Hepatocyte (in vitro differentiated cells): ENCODE results near the gene THEM5. TPM values are rescaled to one million over a fixed set of nuclear protein-coding genes. Genes with fewer than 3 reads are reported as not detected.

Source experiments
- DNase-seq: peaks from one replicate; pipeline ENCODE4 v3.0.0-alpha.2; 2016; ENCODE audit warnings: low spot score
- H2AFZ ChIP-seq: fragments of 200-600 bp; sonication (generic); 2 replicates; pipeline ENCODE4 v1.6.0; 2016; ENCODE audit warnings: antibody characterized with exemption, mild to moderate bottlenecking
- H3K27ac ChIP-seq: fragments of 200-600 bp; sonication (generic); 2 replicates; pipeline ENCODE4 v1.5.1; 2016; ENCODE audit warnings: mild to moderate bottlenecking
- H3K27me3 ChIP-seq: fragments of 200-600 bp; sonication (generic); 2 replicates; pipeline ENCODE4 v1.6.1; 2016
- H3K36me3 ChIP-seq: fragments of 200-600 bp; sonication (generic); replicated peaks from 2 replicates; pipeline ENCODE4 v1.5.1; 2016; ENCODE audit warnings: low read depth; ENCODE audit not compliant: insufficient read depth
- H3K4me1 ChIP-seq: fragments of 200-600 bp; sonication (generic); 2 replicates; pipeline ENCODE4 v1.5.1; 2016; ENCODE audit warnings: mild to moderate bottlenecking, moderate library complexity; ENCODE audit not compliant: insufficient read depth
- H3K4me2 ChIP-seq: fragments of 200-600 bp; sonication (generic); 2 replicates; pipeline ENCODE4 v1.6.0; 2016
- H3K4me3 ChIP-seq: fragments of 200-600 bp; sonication (generic); 2 replicates; pipeline ENCODE4 v1.5.1; 2016; ENCODE audit warnings: mild to moderate bottlenecking
- H3K79me2 ChIP-seq: fragments of 200-600 bp; sonication (generic); 2 replicates; pipeline ENCODE4 v1.6.0; 2017; ENCODE audit warnings: mild to moderate bottlenecking
- H3K9me2 ChIP-seq: fragments of 200-600 bp; sonication (generic); replicated peaks from 2 replicates; pipeline ENCODE4 v1.6.0; 2017; ENCODE audit warnings: mild to moderate bottlenecking; ENCODE audit not compliant: insufficient read depth
- H3K9me3 ChIP-seq: fragments of 200-600 bp; sonication (generic); 2 replicates; pipeline ENCODE4 v1.5.1; 2016; ENCODE audit warnings: low read depth, mild to moderate bottlenecking
- H4K20me1 ChIP-seq: fragments of 200-600 bp; sonication (generic); 2 replicates; pipeline ENCODE4 v1.6.0; 2016; ENCODE audit warnings: mild to moderate bottlenecking; ENCODE audit not compliant: insufficient read depth, poor library complexity, severe bottlenecking
- CTCF ChIP-seq: fragments of 200-600 bp; sonication (generic); IDR thresholded peaks from 2 replicates; pipeline ENCODE4 v1.5.1; 2016; ENCODE audit warnings: antibody characterized with exemption, mild to moderate bottlenecking; ENCODE audit not compliant: poor library complexity
- EZH2 ChIP-seq: fragments of 200-600 bp; sonication (generic); IDR thresholded peaks from 2 replicates; pipeline ENCODE4 v1.6.1; 2016; ENCODE audit warnings: antibody characterized with exemption, mild to moderate bottlenecking, borderline replicate concordance
- EZH2phosphoT487 ChIP-seq: fragments of 200-600 bp; sonication (generic); IDR thresholded peaks from one replicate; pipeline ENCODE4 v1.6.1; 2018; ENCODE audit warnings: antibody characterized with exemption, mild to moderate bottlenecking, low read depth, moderate library complexity; ENCODE audit not compliant: unreplicated experiment, severe bottlenecking
- WGBS: methylation state at CpG from one replicate; pipeline ENCODE4 v1.1.6; 2016; ENCODE audit warnings: low lambda C conversion rate; ENCODE audit errors: missing lambda C conversion rate; 5-methylcytosine and 5-hydroxymethylcytosine counted together
- polyA plus RNA-seq: library from polyadenylated mRNA; unstranded; fragments of >200 nt; fragmentation: Nextera tagmentation; extraction: Ambion mirVana; gene quantifications from 2 replicates; pipeline ENCODE4 v1.2.1, GENCODE V29; 2016
- total RNA-seq: library from RNA; depleted of rRNA; stranded (reverse); fragments of >200 nt; gene quantifications from 2 replicates; pipeline ENCODE4 v1.2.3, GENCODE V29; 2014

Gene THEM5
- total and polyA plus RNA-seq, 2 experiments from 2014 or later: 0.21 TPM; not detected in 1

- Histone ChIP-seq H3K4me3 (no peak overlapping the region), H3K36me3 (no peaks in the 10 kb centered on the region), H3K9me3 (no peaks in the 10 kb centered on the region), H3K4me1 (peaks cover 13% of the 10 kb centered on the region), H2AFZ (no peak overlapping the region), H3K27ac (no peak overlapping the region), H3K9me2 (no peaks in the 10 kb centered on the region), H3K4me2 (peak overlapping the region; percentile 91), H3K79me2 (no peaks in the 10 kb centered on the region), H3K27me3 (peaks cover 27% of the 10 kb centered on the region), H4K20me1 (no peaks in the 10 kb centered on the region)
- WGBS: 11% methylated on average over 26 of the region's 26 CpGs
- no peak for DNase-seq
- no peak for TF ChIP-seq CTCF
- TF ChIP-seq EZH2: peak; percentile 2
- TF ChIP-seq EZH2phosphoT487: no peak
Measured at GRCh38 chr1:151837884-151838221, 15.7 kb downstream of the THEM5 start.

- Histone ChIP-seq H3K27me3 (peaks cover 27% of the 10 kb centered on the region), H3K4me3 (no peak overlapping the region), H4K20me1 (no peaks in the 10 kb centered on the region), H3K9me2 (no peaks in the 10 kb centered on the region), H3K79me2 (no peaks in the 10 kb centered on the region), H3K9me3 (no peaks in the 10 kb centered on the region), H2AFZ (no peak overlapping the region), H3K27ac (no peak overlapping the region), H3K36me3 (no peaks in the 10 kb centered on the region), H3K4me1 (peaks cover 13% of the 10 kb centered on the region), H3K4me2 (no peak overlapping the region)
- 73% methylated on average over 3 of the region's 3 CpGs for WGBS
- no peak for DNase-seq
- no peak for TF ChIP-seq EZH2phosphoT487
- peak; percentile 16 for TF ChIP-seq EZH2
- no peak for TF ChIP-seq CTCF
Measured at GRCh38 chr1:151837197-151837596, 16.3 kb downstream of the THEM5 start.

GRCh38 chr1:151835596-151835995 lies 17.9 kb downstream of the THEM5 start:
- Histone ChIP-seq H3K79me2 (no peaks in the 10 kb centered on the region), H4K20me1 (no peaks in the 10 kb centered on the region), H3K4me1 (peaks cover 13% of the 10 kb centered on the region), H3K4me3 (no peak overlapping the region), H3K36me3 (no peaks in the 10 kb centered on the region), H3K27me3 (peaks cover 22% of the 10 kb centered on the region), H3K9me3 (no peaks in the 10 kb centered on the region), H3K9me2 (no peaks in the 10 kb centered on the region), H2AFZ (no peak overlapping the region), H3K27ac (no peak overlapping the region), H3K4me2 (no peak overlapping the region)
- 94% methylated on average over 7 of the region's 7 CpGs for whole genome bisulfite sequencing
- DNase-seq: no peak
- no peak for TF ChIP-seq CTCF
- TF ChIP-seq EZH2: no peak
- no peak for TF ChIP-seq EZH2phosphoT487

- Histone ChIP-seq H3K27ac (no peak overlapping the region), H3K36me3 (no peaks in the 10 kb centered on the region), H3K9me2 (no peaks in the 10 kb centered on the region), H2AFZ (no peak overlapping the region), H3K9me3 (no peaks in the 10 kb centered on the region), H3K27me3 (peaks cover 18% of the 10 kb centered on the region), H3K4me2 (no peak overlapping the region), H3K4me1 (peaks cover 9% of the 10 kb centered on the region), H4K20me1 (no peaks in the 10 kb centered on the region), H3K4me3 (no peak overlapping the region), H3K79me2 (no peaks in the 10 kb centered on the region)
- WGBS: 89% methylated on average over 3 of the region's 3 CpGs
- no peak for TF ChIP-seq EZH2
- no peak for TF ChIP-seq CTCF
- TF ChIP-seq EZH2phosphoT487: no peak
- no peak for DNase-seq
Measured at GRCh38 chr1:151834239-151834638, 19.3 kb downstream of the THEM5 start.
